HG03060 (cell line): Measurements from ENCODE around the gene PRKCE.

Experiments
- ATAC-seq: cut with Tn5 transposase; IDR thresholded peaks from one replicate; pipeline ENCODE4 v1.9.1; 2021; ENCODE audit warnings: low read depth, moderate number of reproducible peaks; ENCODE audit not compliant: unreplicated experiment

PRKCE gene

DNA sequence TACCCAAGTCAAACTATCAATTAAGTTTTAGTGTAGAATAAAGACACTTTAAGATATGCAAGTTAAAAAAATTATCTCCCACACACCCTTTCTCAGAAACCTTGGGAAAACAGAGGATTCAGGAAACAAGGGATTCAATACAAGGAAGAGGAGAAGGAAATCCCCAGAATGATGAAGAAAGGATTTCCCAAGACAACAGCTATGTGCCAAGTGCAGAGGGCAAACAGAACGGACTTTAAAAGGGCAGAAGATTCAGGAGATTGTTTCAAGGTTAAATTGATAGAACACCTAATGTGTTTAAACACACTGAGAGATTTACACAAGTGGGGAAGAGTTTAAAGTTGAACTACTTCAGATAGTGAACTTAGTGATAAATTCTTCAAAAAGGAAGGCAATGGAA lies 574.3 kb downstream of the PRKCE start:
- no peak for ATAC-seq

GRCh38 chr2:46226620-46227019 lies 575.1 kb downstream of the PRKCE start:
- ATAC-seq = no peak

DNA sequence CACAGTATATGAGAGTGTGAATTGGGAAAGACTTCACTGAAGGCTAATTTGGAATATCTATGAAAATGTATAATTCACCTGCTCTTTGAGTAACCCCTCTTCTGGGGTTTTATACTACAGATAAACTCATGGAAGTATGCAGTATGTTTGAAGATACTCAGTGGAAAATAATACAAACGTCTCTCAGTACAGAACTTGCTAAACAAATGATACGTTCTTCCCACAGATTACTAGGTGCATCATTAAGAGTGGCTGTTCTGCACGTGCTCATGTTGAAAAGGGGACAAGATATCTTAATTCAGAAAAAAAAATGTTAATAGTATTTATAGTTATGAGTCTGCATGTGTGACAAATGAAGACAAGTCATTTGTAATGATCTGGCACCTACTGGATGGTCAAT lies 575.5 kb downstream of the PRKCE start:
- ATAC-seq = no peak

DNA sequence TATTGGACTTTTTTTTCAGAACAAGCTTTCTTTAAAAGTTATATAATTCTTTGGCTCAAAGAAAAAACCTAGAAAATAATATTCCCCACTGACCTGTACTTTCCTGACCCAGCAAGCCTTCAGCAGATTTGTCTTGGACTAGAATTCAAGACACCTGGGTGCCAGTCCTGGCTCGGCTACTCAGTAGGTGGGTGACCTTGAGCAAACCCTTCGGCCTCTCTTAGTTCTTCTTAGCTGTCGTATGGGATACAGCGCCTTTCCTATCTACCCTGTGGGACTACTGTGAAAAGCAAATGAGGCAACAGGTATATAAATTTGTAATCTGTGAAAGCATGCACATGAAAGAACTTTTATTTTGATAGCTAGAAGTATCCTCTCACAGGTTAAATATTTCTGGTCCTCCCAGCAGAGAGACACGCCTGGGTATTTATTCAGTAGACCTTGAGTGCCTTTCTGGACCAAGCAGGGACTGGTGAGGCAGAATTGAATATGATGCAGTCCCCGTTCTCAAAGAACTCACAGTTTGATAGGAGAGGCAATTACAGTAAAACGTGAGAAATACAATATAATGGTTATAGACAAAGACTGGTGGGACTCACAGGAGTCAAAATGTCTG lies 576.3 kb downstream of the PRKCE start:
- ATAC-seq = no peak

DNA sequence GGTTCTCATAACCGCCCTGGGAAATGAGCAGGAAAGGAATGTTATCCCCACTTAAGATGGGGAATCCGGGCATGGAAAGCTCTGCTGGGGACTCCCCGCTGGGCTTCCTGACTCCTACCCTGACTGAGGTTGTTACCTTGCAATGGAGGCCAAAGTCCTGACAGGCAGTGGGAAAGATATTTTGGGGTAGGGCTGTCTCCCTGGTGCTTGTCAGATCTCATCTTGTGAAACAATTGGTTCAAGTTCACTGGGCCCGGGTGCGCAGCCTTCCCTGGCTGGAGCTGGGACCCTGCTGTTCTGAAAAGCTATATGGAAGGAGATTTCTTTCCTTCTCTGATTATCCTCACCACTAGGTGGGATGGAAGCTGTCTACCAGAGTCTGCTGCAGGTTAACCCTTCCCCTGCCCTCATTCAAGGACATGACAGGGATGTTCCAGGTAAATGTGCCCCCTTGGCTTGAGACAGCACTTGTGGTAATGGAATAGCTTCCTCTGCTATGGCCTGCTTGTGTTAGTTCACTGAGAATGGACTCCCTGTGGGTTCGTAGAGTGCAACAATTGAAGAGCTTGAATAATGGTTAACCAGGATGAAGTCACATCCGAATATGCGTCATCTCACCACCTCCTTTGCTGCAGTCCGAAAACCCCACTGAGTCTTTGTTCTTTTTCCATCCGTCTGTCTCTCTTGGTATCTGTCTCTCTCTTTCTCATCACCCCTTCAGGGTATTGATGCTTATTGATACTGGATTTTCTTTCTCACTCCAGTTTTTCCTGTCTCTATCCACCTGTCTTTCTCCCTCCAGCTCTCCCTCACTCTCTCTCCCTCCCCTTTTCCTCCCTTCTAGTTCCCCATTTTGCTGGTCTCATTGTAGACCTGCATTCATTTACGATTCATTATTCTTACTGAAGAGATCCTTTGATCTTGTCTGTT lies 577.9 kb downstream of the PRKCE start:
- peak; percentile 46 for ATAC-seq

DNA sequence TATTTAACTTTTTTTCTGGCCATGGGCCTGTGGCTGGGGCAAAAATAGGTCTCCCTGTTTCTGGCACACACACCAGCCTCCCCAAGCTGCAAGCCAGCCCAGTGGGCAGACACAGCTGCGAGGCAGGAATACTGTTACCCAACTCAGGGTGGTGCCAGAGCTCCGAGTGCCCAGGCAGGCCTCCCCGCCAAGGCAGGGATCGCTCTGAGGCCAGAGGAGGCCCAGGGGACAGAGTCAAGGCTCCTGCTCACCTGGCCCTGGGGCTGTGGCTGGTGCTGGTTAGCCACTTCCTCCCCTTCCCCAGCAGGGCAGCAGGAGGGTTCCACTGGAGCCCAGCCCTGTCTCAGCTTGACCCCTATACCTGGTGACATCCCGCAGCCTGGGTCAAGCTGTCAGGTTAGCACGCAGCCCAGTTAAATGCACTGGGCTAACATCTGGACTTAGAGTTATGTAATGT lies 578.7 kb downstream of the PRKCE start:
- peak; percentile 42 for ATAC-seq

GRCh38 chr2:46230677-46231425 lies 579.4 kb downstream of the PRKCE start:
- ATAC-seq = no peak

DNA sequence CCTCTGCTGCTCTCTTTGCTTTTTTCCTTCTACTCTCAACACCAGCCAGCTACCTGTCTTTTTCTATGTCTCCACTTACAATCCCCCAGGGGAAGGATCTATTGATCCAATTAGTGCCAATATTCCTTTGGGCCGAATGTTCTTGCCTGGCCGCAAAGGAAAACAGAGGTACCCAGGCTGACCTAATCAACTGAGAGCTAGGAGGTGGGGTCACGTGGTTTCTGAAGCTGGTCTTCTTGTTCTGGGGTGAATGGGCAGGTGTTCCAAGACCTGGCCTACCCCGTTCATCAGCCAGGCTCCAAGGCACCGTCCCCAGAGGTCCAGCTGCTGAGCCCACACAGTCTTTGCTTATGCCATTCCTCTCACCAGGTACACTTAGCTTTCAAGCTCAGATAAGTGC lies 580.2 kb downstream of the PRKCE start:
- ATAC-seq = no peak

GRCh38 chr2:46232860-46233259 lies 581.4 kb downstream of the PRKCE start:
- ATAC-seq = no peak

DNA sequence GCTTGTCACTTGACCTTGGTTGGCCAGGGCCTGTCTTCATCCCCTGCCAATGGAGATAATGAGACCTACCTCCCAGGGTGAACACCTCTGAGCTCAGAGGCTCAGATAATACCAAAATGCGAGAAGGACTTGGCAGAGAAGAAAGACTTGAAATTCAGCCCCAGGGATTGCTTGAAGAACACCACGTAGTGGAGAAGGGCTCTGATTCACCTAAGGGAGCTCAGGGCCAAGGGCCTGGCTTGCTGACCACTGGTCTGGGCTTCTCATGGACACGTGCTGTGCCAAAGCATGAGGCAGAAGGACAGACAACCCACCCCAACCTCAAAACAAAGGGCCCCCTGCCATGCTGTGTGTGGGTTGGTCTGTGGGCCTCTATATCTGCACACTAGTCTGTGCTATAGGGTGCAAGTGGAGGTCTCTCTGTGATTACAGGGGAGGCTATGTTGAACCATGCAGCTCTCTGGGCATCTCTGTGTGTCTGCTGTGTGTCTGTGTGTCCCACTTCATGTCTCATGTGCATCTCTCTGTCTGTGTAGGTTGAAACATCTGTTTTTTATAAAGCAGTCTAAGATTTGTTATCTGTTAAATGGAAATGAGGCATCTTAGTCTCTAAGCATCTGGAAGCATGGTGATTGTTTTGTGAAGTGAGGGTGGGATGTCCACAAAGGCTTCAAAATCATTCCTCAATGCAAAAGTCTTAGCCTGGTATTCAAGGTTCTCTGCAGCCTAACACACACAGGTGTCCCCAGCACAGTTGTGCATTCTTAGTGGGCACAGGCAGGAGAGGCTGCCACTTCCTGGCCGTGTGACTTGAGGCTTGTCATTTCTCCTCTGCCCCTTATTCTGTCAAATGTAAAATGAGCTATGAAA lies 584.8 kb downstream of the PRKCE start:
- no peak for ATAC-seq

GRCh38 chr2:46236876-46237859 lies 585.7 kb downstream of the PRKCE start:
- ATAC-seq = no peak
